ENCODE measurements around the gene FOXJ3.

Gene FOXJ3

DNA sequence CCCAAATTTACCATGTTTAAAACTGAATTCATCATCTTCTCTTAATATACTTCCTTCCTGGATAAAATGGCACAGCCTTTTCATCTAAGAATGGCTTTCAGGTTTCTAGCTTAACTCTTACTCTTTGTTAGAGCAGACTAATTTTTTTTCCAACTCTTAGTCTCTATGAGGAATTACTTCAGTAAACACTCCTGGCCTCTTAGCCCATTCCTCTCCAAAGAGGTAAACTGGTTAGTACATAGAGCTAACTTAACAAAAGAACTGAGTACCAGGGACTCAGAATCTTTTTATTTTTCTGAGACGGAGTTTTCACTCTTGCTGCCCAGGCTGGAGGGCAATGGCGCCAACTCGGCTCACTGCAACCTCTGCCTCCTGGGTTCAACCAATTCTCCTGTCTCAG is 21.1 kb downstream of the FOXJ3 start:
- no peak overlapping the region for H3K4me3 ChIP-seq (ENCODE audit: low read depth, low read length)
- CTCF ChIA-PET, result no interaction called here
- peaks cover 0 to 5% of the 10 kb centered on the region in 2 experiments; a peak in 2 of 3 replicates for H3K36me3 ChIP-seq (ENCODE audit: control insufficient read depth in 2 of 2, insufficient read depth in 1 of 2, low read length in 2 of 2)
- POLR2A ChIA-PET, result interaction anchor here (0.7 kb wide), 1 partner anchor 79 kb away, joined by 3 read pairs; no protein-coding TSS in a partner anchor
- H3K27ac ChIP-seq (ENCODE audit: extremely low read depth, low read depth, low read length), result no peak overlapping the region
- TF ChIP-seq, protein P1, sequence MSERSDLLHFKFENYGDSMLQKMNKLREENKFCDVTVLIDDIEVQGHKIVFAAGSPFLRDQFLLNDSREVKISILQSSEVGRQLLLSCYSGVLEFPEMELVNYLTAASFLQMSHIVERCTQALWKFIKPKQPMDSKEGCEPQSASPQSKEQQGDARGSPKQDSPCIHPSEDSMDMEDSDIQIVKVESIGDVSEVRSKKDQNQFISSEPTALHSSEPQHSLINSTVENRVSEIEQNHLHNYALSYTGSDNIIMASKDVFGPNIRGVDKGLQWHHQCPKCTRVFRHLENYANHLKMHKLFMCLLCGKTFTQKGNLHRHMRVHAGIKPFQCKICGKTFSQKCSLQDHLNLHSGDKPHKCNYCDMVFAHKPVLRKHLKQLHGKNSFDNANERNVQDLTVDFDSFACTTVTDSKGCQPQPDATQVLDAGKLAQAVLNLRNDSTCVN (tag by site-specific recombination; optimal IDR thresholded peaks at IDR 0.05), result no peak
- no peak for TF ChIP-seq ZNF324 (tag by site-specific recombination; IDR thresholded peaks at IDR 0.05)
- no peak for TF ChIP-seq ZNF670 (tag by site-specific recombination; IDR thresholded peaks at IDR 0.05; ENCODE audit: low read depth)
- TF ChIP-seq, protein P2, sequence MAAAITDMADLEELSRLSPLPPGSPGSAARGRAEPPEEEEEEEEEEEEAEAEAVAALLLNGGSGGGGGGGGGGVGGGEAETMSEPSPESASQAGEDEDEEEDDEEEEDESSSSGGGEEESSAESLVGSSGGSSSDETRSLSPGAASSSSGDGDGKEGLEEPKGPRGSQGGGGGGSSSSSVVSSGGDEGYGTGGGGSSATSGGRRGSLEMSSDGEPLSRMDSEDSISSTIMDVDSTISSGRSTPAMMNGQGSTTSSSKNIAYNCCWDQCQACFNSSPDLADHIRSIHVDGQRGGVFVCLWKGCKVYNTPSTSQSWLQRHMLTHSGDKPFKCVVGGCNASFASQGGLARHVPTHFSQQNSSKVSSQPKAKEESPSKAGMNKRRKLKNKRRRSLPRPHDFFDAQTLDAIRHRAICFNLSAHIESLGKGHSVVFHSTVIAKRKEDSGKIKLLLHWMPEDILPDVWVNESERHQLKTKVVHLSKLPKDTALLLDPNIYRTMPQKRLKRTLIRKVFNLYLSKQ (tag by site-specific recombination; IDR thresholded peaks at IDR 0.05; ENCODE audit: borderline replicate concordance), result no peak
- TF ChIP-seq, protein P3, sequence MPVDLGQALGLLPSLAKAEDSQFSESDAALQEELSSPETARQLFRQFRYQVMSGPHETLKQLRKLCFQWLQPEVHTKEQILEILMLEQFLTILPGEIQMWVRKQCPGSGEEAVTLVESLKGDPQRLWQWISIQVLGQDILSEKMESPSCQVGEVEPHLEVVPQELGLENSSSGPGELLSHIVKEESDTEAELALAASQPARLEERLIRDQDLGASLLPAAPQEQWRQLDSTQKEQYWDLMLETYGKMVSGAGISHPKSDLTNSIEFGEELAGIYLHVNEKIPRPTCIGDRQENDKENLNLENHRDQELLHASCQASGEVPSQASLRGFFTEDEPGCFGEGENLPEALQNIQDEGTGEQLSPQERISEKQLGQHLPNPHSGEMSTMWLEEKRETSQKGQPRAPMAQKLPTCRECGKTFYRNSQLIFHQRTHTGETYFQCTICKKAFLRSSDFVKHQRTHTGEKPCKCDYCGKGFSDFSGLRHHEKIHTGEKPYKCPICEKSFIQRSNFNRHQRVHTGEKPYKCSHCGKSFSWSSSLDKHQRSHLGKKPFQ (tag by site-specific recombination; IDR thresholded peaks at IDR 0.05), result no peak
- TF ChIP-seq ZNF658 (tag by site-specific recombination; IDR thresholded peaks at IDR 0.05), result no peak
- no peak for TF ChIP-seq OSR2 (tag by site-specific recombination; IDR thresholded peaks at IDR 0.05)
- TF ChIP-seq, protein P4, sequence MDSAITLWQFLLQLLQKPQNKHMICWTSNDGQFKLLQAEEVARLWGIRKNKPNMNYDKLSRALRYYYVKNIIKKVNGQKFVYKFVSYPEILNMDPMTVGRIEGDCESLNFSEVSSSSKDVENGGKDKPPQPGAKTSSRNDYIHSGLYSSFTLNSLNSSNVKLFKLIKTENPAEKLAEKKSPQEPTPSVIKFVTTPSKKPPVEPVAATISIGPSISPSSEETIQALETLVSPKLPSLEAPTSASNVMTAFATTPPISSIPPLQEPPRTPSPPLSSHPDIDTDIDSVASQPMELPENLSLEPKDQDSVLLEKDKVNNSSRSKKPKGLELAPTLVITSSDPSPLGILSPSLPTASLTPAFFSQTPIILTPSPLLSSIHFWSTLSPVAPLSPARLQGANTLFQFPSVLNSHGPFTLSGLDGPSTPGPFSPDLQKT (IDR thresholded peaks at IDR 0.05; ENCODE audit: borderline replicate concordance, low read depth, low read length), result no peak
- TF ChIP-seq ZNF76 (tag by site-specific recombination; IDR thresholded peaks at IDR 0.05; ENCODE audit: borderline replicate concordance, low read depth), result no peak
- no peak for TF ChIP-seq ZBTB17 (tag by site-specific recombination; IDR thresholded peaks at IDR 0.05)
- TF ChIP-seq, protein P5, sequence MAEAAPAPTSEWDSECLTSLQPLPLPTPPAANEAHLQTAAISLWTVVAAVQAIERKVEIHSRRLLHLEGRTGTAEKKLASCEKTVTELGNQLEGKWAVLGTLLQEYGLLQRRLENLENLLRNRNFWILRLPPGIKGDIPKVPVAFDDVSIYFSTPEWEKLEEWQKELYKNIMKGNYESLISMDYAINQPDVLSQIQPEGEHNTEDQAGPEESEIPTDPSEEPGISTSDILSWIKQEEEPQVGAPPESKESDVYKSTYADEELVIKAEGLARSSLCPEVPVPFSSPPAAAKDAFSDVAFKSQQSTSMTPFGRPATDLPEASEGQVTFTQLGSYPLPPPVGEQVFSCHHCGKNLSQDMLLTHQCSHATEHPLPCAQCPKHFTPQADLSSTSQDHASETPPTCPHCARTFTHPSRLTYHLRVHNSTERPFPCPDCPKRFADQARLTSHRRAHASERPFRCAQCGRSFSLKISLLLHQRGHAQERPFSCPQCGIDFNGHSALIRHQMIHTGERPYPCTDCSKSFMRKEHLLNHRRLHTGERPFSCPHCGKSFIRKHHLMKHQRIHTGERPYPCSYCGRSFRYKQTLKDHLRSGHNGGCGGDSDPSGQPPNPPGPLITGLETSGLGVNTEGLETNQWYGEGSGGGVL (tag by site-specific recombination; IDR thresholded peaks at IDR 0.05), result no peak
- TF ChIP-seq, protein P6, sequence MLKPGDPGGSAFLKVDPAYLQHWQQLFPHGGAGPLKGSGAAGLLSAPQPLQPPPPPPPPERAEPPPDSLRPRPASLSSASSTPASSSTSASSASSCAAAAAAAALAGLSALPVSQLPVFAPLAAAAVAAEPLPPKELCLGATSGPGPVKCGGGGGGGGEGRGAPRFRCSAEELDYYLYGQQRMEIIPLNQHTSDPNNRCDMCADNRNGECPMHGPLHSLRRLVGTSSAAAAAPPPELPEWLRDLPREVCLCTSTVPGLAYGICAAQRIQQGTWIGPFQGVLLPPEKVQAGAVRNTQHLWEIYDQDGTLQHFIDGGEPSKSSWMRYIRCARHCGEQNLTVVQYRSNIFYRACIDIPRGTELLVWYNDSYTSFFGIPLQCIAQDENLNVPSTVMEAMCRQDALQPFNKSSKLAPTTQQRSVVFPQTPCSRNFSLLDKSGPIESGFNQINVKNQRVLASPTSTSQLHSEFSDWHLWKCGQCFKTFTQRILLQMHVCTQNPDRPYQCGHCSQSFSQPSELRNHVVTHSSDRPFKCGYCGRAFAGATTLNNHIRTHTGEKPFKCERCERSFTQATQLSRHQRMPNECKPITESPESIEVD (tag by site-specific recombination; IDR thresholded peaks at IDR 0.05), result no peak
- TF ChIP-seq ZNF169 (tag by site-specific recombination; IDR thresholded peaks at IDR 0.05), result no peak
- TF ChIP-seq ZNF174 (tag by site-specific recombination; IDR thresholded peaks at IDR 0.05), result no peak
- no peak for TF ChIP-seq FEZF1 (tag by site-specific recombination; IDR thresholded peaks at IDR 0.05)
- TF ChIP-seq, protein P7, sequence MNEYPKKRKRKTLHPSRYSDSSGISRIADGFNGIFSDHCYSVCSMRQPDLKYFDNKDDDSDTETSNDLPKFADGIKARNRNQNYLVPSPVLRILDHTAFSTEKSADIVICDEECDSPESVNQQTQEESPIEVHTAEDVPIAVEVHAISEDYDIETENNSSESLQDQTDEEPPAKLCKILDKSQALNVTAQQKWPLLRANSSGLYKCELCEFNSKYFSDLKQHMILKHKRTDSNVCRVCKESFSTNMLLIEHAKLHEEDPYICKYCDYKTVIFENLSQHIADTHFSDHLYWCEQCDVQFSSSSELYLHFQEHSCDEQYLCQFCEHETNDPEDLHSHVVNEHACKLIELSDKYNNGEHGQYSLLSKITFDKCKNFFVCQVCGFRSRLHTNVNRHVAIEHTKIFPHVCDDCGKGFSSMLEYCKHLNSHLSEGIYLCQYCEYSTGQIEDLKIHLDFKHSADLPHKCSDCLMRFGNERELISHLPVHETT (tag by site-specific recombination; IDR thresholded peaks at IDR 0.05), result no peak
- no peak for TF ChIP-seq ZNF114 (tag by site-specific recombination; IDR thresholded peaks at IDR 0.05)
- TF ChIP-seq, protein P8, sequence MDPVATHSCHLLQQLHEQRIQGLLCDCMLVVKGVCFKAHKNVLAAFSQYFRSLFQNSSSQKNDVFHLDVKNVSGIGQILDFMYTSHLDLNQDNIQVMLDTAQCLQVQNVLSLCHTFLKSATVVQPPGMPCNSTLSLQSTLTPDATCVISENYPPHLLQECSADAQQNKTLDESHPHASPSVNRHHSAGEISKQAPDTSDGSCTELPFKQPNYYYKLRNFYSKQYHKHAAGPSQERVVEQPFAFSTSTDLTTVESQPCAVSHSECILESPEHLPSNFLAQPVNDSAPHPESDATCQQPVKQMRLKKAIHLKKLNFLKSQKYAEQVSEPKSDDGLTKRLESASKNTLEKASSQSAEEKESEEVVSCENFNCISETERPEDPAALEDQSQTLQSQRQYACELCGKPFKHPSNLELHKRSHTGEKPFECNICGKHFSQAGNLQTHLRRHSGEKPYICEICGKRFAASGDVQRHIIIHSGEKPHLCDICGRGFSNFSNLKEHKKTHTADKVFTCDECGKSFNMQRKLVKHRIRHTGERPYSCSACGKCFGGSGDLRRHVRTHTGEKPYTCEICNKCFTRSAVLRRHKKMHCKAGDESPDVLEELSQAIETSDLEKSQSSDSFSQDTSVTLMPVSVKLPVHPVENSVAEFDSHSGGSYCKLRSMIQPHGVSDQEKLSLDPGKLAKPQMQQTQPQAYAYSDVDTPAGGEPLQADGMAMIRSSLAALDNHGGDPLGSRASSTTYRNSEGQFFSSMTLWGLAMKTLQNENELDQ (tag by site-specific recombination; IDR thresholded peaks at IDR 0.05; ENCODE audit: low read depth), result no peak
- H3K4me1 ChIP-seq (ENCODE audit: control insufficient read depth, insufficient read depth, low read length), result peaks cover 4% of the 10 kb centered on the region; the same call in 1 of the 2 replicates
- no peaks in the 10 kb centered on the region for H3K9me3 ChIP-seq (ENCODE audit: control insufficient read depth, insufficient read depth, low read depth, low read length)

Measured in HEK293 (cell line).